Dermis blood vessel endothelial cell (primary cell): ENCODE measurements around the gene PHOX2B. TPM values are rescaled to one million over a fixed set of nuclear protein-coding genes. Genes with fewer than 3 reads are reported as not detected.

Experiments
- DNase-seq: peaks from one replicate; pipeline ENCODE4 v3.0.0; 2010
- total RNA-seq: library from RNA; depleted of rRNA; stranded (reverse); fragments of >200 nt; gene quantifications from 2 replicates; pipeline ENCODE4 v1.2.3, GENCODE V29; 2014

The PHOX2B gene
- total RNA-seq, 1 donor from 2014 or later, result not detected

- no peak for DNase-seq
Observed at GRCh38 chr4:41709844-41710481, 38.6 kb downstream of the PHOX2B start.

DNA sequence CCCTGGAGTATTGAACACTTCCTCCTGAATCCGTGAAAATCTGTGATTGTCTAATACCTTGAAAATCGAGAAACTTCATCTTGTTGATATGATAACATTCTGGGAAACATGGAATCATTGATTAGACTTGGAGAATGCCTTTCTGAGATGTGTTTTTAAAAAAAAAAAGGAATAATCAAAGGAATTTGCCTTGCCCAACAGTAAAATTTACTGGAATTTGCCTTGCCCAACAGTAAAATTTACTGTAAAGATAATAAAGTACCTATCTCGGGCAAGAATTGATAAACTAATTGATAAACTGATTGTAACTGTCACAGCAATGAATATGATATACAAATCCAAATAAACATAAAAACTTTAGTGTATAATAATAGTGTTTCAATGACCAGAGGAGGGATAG, 44.7 kb downstream of the PHOX2B start:
- no peak for DNase-seq

DNA sequence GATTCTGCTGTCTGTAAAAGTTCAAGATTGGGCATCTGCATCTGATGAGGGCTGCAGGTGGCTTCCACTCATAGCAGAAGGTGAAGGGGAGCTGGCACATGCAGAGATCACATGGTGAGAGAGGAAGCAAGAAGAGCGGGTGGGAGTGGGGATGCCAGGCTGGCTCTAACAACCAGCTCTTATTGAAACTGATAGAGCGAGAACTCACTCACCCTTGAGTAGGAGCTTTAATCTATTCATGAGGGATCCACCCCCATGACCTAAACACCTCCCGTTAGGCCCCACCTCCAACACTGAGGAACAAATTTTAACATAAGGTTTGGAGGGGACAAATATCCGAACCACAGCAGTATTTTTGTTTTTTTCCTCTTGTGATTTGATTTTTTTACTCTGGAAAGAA, 45.8 kb downstream of the PHOX2B start:
- DNase-seq, result no peak

- no peak for DNase-seq
Observed at GRCh38 chr4:41701983-41702382, 46.5 kb downstream of the PHOX2B start.

GRCh38 chr4:41696763-41697162, 51.8 kb downstream of the PHOX2B start:
- DNase-seq, result no peak

DNA sequence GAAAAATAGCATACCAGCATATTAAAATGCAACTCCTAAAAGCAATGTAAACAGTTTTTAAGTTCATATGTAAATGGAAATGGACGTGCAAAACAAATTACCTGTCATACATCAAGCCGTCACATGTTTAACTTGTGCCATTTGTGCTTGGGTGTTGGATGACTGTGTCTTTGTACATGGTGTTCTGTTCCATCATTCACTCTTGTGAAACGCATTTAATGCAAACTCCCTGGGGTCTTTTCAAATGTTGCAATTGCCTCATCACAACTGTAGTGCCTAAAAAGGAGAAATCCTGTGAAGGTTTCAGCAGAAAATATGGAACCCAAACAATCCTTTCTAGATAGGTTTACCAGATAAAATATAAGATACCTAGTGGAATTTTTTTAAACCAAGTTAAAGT, 52.4 kb downstream of the PHOX2B start:
- DNase-seq, result no peak

Other genes starting within 250 kb of the PHOX2B start
- gene LIMCH1, start 210.6 kb downstream of the PHOX2B start, total RNA-seq, result 44.5 and 53.8 TPM in 2 replicates
- gene TMEM33, start 186.7 kb upstream of the PHOX2B start, total RNA-seq, result 58.2 and 72.3 TPM in 2 replicates
- gene DCAF4L1, start 233.0 kb upstream of the PHOX2B start, total RNA-seq, result 0.17 and 0.28 TPM in 2 replicates
- 66.9 and 79.3 TPM in 2 replicates for gene SLC30A9, start 241.8 kb upstream of the PHOX2B start, total RNA-seq